Neural progenitor cell (in vitro differentiated cells): ENCODE measurements around the gene LIPT1. TPM values are rescaled to one million over a fixed set of nuclear protein-coding genes. Genes with fewer than 3 reads are reported as not detected.
A peak's percentile ranks its signal among the peaks of the same experiment; 100 is the strongest.

Experiments used
- DNase-seq: peaks from one replicate; pipeline ENCODE4 v3.0.0-alpha.2; 2016; ENCODE audit warnings: low spot score
- H2AFZ ChIP-seq: fragments of 200-600 bp; sonication (generic); replicated peaks from 2 replicates; pipeline ENCODE4 v1.6.1; 2016; ENCODE audit warnings: antibody characterized with exemption
- H3F3A ChIP-seq: fragments of 200-600 bp; sonication (generic); 2 replicates; pipeline ENCODE4 v1.6.1; 2016; ENCODE audit warnings: antibody characterized with exemption, low read depth
- H3K27ac ChIP-seq: fragments of 200-600 bp; sonication (generic); 2 replicates; pipeline ENCODE4 v1.5.1; 2016; ENCODE audit warnings: mild to moderate bottlenecking
- H3K27me3 ChIP-seq: fragments of 200-600 bp; sonication (generic); 2 replicates; pipeline ENCODE4 v1.6.1; 2016; ENCODE audit warnings: mild to moderate bottlenecking, moderate library complexity
- H3K36me3 ChIP-seq: fragments of 200-600 bp; sonication (generic); 2 replicates; pipeline ENCODE4 v1.5.1; 2016
- H3K4me1 ChIP-seq: fragments of 200-600 bp; sonication (generic); 2 replicates; pipeline ENCODE4 v1.6.1; 2016; ENCODE audit warnings: mixed run types
- H3K4me2 ChIP-seq: fragments of 200-600 bp; sonication (generic); 2 replicates; pipeline ENCODE4 v1.6.1; 2016
- H3K4me3 ChIP-seq: fragments of 200-600 bp; sonication (generic); 2 replicates; pipeline ENCODE4 v1.5.1; 2016
- H3K79me2 ChIP-seq: fragments of 200-600 bp; sonication (generic); 2 replicates; pipeline ENCODE4 v1.6.1; 2016; ENCODE audit warnings: low read depth
- H3K9ac ChIP-seq: fragments of 200-600 bp; sonication (generic); 2 replicates; pipeline ENCODE4 v1.6.1; 2016
- H3K9me3 ChIP-seq: fragments of 200-600 bp; sonication (generic); 2 replicates; pipeline ENCODE4 v1.5.1; 2016; ENCODE audit warnings: low read depth
- H4K20me1 ChIP-seq: fragments of 200-600 bp; sonication (generic); 2 replicates; pipeline ENCODE4 v1.6.1; 2016; ENCODE audit warnings: low read depth
- H3K27ac Mint-ChIP-seq: 3 replicates; pipeline ENCODE4 v1.8.0; 2021; ENCODE audit warnings: mixed read lengths
- H3K27me3 Mint-ChIP-seq: 2 replicates; pipeline ENCODE4 v1.8.0; 2022; ENCODE audit warnings: low read depth, mild to moderate bottlenecking, inconsistent platforms, moderate library complexity, mixed read lengths; ENCODE audit not compliant: insufficient read depth
- H3K36me3 Mint-ChIP-seq: 3 replicates; pipeline ENCODE4 v1.8.0; 2021; ENCODE audit warnings: mixed read lengths
- H3K4me1 Mint-ChIP-seq: 3 replicates; pipeline ENCODE4 v1.8.0; 2021; ENCODE audit warnings: mixed read lengths
- H3K4me3 Mint-ChIP-seq: 3 replicates; pipeline ENCODE4 v1.8.0; 2021; ENCODE audit warnings: mild to moderate bottlenecking, moderate library complexity, mixed read lengths
- H3K9me3 Mint-ChIP-seq: 3 replicates; pipeline ENCODE4 v1.8.0; 2020; ENCODE audit warnings: mixed read lengths
- EZH2 ChIP-seq: fragments of 200-600 bp; sonication (generic); IDR thresholded peaks from 2 replicates; pipeline ENCODE4 v1.6.1; 2017; ENCODE audit warnings: antibody characterized with exemption, mild to moderate bottlenecking, moderate library complexity
- EZH2phosphoT487 ChIP-seq: fragments of 200-600 bp; sonication (generic); IDR thresholded peaks from 2 replicates; pipeline ENCODE4 v1.6.1; 2017; ENCODE audit warnings: antibody characterized with exemption
- total RNA-seq: library from RNA; depleted of rRNA; stranded (reverse); fragments of >200 nt; gene quantifications from 2 replicates; pipeline ENCODE4 v1.2.3, GENCODE V29; 2015; ENCODE audit warnings: low replicate concordance
- TF ChIP-seq, protein P1 (sequence below): fragments of 200-600 bp; sonication (generic); IDR thresholded peaks from 2 replicates; pipeline ENCODE4 v1.5.1; 2017; ENCODE audit warnings: antibody characterized with exemption, mild to moderate bottlenecking

Gene LIPT1
- total RNA-seq: 9.1 and 9.6 TPM in 2 replicates

DNA sequence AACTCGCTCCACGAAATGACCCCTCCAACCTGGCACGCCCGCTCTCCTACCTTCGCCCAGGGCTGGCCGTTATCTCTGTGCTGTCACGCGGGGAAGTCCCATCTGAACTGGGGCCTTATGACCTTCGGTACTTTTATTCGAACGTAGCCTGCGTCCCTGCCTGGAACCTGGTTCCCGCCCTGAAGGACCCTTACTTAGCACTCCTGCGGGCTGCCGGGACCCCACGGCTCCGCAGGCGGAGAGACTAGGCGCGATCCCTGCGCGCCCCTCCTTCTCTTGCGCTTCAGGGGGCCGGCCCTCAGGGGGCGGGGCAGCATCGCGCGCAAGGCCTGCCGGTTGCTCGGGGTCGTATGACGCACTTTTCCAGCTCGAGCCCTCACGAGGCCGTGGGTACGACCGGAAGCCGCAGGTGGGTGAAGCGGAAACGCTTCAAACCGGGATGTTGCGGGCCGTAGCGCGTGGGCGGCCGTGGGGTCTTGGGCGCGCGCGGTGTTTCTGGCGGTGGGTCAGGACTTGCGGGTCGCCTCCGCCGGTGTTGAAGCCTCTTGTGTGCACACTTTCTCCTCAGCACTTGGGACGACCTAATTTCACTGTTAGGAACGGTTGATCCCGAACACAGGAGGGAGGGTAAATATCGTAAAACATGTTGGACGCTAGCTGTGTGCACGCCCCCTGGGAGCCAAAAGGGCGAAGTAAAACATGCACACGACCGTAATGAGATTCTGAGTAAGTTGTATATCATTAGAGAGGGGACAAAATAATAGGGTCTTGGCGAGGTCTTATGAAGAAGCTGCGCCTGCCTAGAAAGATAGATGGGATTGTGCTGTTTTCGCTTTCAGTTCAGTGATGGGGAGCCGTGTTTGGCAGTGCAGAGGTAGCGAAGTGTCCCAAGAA, at the start of gene LIPT1, which contains the start of gene TSGA10:
LIPT1 (plus strand) TSS at position 325 of the 894 bp plus-strand sequence. CDS start 6,991 bp downstream, outside the sequence.
TSGA10 (minus strand) TSS at position 300 of the 894 bp plus-strand sequence. CDS start 45,503 bp downstream, outside the sequence.
- H3K36me3 Mint-ChIP-seq: peaks cover 5% of the 10 kb centered on the region

DNA sequence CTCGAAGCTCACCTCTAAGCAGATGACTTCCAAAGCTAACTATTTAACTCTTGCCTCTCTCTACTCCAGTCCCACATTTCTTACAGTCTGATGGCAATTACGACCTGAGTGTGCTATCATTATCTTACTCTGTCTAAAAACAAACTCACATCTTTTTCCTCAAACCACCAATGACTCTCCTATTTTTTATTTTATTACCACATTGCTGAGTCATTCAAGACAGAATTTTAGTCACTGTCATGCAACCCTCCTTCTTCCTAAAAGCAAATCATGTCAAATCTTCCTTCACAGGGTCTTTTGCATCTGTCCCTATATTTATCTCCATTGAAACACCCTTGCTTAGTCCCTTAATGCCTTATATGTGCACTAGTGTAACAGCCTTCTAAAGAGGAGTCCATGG, 47.9 kb upstream of the LIPT1 start:
- no peaks in the 10 kb centered on the region for H3F3A ChIP-seq
- H3K79me2 ChIP-seq: no peaks in the 10 kb centered on the region
- no peaks in the 10 kb centered on the region for H3K27me3 ChIP-seq
- Mint-ChIP-seq H3K36me3 (no peaks in the 10 kb centered on the region), H3K27me3 (no peaks in the 10 kb centered on the region), H3K4me3 (no peak overlapping the region), H3K9me3 (no peaks in the 10 kb centered on the region), H3K4me1 (no peaks in the 10 kb centered on the region), H3K27ac (no peak overlapping the region)
- H3K9me3 ChIP-seq: no peaks in the 10 kb centered on the region
- TF ChIP-seq, protein P1, sequence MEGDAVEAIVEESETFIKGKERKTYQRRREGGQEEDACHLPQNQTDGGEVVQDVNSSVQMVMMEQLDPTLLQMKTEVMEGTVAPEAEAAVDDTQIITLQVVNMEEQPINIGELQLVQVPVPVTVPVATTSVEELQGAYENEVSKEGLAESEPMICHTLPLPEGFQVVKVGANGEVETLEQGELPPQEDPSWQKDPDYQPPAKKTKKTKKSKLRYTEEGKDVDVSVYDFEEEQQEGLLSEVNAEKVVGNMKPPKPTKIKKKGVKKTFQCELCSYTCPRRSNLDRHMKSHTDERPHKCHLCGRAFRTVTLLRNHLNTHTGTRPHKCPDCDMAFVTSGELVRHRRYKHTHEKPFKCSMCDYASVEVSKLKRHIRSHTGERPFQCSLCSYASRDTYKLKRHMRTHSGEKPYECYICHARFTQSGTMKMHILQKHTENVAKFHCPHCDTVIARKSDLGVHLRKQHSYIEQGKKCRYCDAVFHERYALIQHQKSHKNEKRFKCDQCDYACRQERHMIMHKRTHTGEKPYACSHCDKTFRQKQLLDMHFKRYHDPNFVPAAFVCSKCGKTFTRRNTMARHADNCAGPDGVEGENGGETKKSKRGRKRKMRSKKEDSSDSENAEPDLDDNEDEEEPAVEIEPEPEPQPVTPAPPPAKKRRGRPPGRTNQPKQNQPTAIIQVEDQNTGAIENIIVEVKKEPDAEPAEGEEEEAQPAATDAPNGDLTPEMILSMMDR: no peak
- TF ChIP-seq EZH2phosphoT487 (no peak), EZH2 (no peak)
- no peak for DNase-seq
- no peaks in the 10 kb centered on the region for H3K4me1 ChIP-seq
- no peak overlapping the region for H3K4me2 ChIP-seq
- no peak overlapping the region for H3K9ac ChIP-seq
- H3K36me3 ChIP-seq: no peaks in the 10 kb centered on the region
- H4K20me1 ChIP-seq: no peaks in the 10 kb centered on the region
- H3K27ac ChIP-seq: no peak overlapping the region
- H2AFZ ChIP-seq: no peak overlapping the region
- no peak overlapping the region for H3K4me3 ChIP-seq

More for the DNA sequence above, at the start of gene LIPT1, which contains the start of gene TSGA10:
- peaks cover 13% of the 10 kb centered on the region for H3F3A ChIP-seq
- H3K27ac ChIP-seq: no peak within 1 kb of the TSS
- peaks cover 7% of the 10 kb centered on the region for H3K4me1 ChIP-seq
- peak within 1 kb of the TSS; percentile 97 for H2AFZ ChIP-seq
- peak within 1 kb of the TSS; percentile 33 for H3K9ac ChIP-seq
- peak within 1 kb of the TSS; percentile 89 for H3K4me3 Mint-ChIP-seq
- peak within 1 kb of the TSS; percentile 77 for H3K4me3 ChIP-seq
- peaks cover 3% of the 10 kb centered on the region for H3K27me3 Mint-ChIP-seq
- peaks cover 11% of the 10 kb centered on the region for H3K79me2 ChIP-seq
- H3K4me1 Mint-ChIP-seq: peaks cover 23% of the 10 kb centered on the region
- H3K36me3 ChIP-seq: no peaks in the 10 kb centered on the region
- H3K27me3 ChIP-seq: no peaks in the 10 kb centered on the region
- TF ChIP-seq, protein P1: peak; percentile 35
- TF ChIP-seq EZH2: no peak
- peak; percentile 90 for DNase-seq
- H3K4me2 ChIP-seq: peak within 1 kb of the TSS; percentile 78
- H4K20me1 ChIP-seq: no peaks in the 10 kb centered on the region
- H3K27ac Mint-ChIP-seq: peak within 1 kb of the TSS; percentile 97
- H3K9me3 Mint-ChIP-seq: no peaks in the 10 kb centered on the region
- H3K9me3 ChIP-seq: no peaks in the 10 kb centered on the region

DNA sequence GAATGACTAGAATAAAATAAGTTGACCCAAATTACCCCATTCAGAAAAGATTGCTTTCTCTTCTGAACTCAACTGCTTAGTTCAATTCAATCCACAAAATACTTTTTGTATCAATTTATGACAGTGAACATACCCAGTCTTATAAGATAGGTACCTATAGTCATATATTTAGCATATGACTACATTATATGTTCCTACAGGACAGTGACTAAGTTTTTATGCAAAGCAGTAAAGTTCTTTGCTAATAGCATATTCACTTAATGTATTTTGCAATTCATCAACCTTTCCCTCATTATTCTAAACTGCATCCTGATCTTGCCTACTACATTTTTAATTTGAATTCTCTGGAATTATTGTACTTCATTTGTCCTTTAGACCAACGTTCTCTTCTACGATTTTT, 43.5 kb upstream of the LIPT1 start:
- Mint-ChIP-seq H3K27me3 (no peaks in the 10 kb centered on the region), H3K9me3 (no peaks in the 10 kb centered on the region), H3K27ac (no peak overlapping the region), H3K36me3 (no peaks in the 10 kb centered on the region), H3K4me1 (peaks cover 2% of the 10 kb centered on the region), H3K4me3 (no peak overlapping the region)
- Histone ChIP-seq H3K79me2 (no peaks in the 10 kb centered on the region), H3K4me1 (peaks cover 6% of the 10 kb centered on the region), H3K4me2 (no peak overlapping the region), H3K36me3 (no peaks in the 10 kb centered on the region), H3F3A (no peaks in the 10 kb centered on the region), H4K20me1 (no peaks in the 10 kb centered on the region), H3K27ac (no peak overlapping the region), H3K9me3 (no peaks in the 10 kb centered on the region), H3K4me3 (no peak overlapping the region), H3K9ac (no peak overlapping the region), H3K27me3 (no peaks in the 10 kb centered on the region), H2AFZ (no peak overlapping the region)
- no peak for DNase-seq
- TF ChIP-seq EZH2phosphoT487: no peak
- TF ChIP-seq, protein P1: no peak
